Measurements from ENCODE around the gene CCDC3. TPM values are rescaled to one million over a fixed set of nuclear protein-coding genes. Genes with fewer than 3 reads are reported as not detected.

The CCDC3 gene
- total and polyA plus RNA-seq, 2 experiments from 2014 or later = 4.3 to 6.7 TPM

DNA sequence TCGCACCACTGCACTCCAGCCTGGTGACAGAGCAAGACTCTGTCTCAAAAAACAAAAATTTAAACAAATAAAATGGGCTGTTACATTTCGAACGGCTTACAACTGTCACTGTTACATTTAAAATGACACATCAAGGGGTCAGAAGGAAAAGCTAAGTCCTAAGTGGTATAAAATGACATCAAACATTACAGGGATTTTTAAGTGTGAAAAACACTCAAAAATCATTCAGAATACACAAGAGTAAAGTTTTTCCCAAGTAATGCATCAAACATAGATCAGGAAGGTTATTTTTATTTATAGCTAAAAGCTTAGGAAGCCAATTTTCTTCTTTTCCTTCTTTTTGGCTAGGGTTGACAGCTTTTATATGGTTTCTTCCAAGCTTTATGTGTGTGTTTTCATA is 39.0 kb downstream of the CCDC3 start:
- Histone ChIP-seq H3K4me1 (ENCODE audit: low read depth) (no peaks in the 10 kb centered on the region), H3K36me3 (no peaks in the 10 kb centered on the region), H3K27ac (no peak overlapping the region), H3K4me3 (no peak overlapping the region), H3K9me3 (ENCODE audit: low read depth) (no peaks in the 10 kb centered on the region), H3K27me3 (no peaks in the 10 kb centered on the region)
- TF ChIP-seq, protein P1, sequence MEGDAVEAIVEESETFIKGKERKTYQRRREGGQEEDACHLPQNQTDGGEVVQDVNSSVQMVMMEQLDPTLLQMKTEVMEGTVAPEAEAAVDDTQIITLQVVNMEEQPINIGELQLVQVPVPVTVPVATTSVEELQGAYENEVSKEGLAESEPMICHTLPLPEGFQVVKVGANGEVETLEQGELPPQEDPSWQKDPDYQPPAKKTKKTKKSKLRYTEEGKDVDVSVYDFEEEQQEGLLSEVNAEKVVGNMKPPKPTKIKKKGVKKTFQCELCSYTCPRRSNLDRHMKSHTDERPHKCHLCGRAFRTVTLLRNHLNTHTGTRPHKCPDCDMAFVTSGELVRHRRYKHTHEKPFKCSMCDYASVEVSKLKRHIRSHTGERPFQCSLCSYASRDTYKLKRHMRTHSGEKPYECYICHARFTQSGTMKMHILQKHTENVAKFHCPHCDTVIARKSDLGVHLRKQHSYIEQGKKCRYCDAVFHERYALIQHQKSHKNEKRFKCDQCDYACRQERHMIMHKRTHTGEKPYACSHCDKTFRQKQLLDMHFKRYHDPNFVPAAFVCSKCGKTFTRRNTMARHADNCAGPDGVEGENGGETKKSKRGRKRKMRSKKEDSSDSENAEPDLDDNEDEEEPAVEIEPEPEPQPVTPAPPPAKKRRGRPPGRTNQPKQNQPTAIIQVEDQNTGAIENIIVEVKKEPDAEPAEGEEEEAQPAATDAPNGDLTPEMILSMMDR (IDR thresholded peaks at IDR 0.05; ENCODE audit: low read depth, low read length) = no peak
- no peak for DNase-seq (ENCODE audit: low read depth in 1 of 2, low spot score in 1 of 2)

DNA sequence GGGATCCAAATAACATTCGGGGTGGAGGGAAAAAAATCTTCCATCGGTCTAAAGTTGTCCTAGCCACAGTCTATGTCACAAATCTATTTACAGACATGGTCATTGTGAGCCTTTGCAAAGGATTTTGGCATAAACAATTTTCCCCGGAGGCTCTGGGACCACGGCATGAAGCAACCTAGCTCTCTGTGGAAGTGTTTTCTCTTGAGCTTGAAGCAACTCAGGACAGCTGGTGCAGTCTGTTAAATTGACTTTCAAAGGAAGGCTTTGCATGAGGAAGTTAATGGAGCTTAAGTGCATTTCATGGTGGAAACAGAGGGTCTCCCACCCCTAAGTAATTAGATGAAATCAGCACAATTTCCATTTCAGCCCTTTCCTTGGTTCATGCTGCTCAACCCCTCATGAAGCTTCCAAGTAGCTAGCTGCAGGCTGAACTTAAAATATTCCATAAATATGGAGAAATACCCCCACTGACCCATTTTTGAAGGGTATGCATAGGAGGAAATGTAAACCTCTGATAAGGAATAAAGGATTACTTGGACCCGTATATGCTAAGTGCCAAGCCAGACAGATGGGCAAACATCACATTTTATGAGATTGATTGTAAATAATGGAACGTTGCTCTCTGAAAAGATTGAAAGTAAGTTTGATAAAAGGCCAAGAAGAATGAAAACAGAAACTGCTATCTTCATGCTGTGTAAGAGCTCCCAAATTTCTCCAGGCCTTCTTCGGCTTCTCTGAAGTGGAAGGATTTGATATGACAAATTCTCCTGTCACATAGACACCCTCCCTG is 39.9 kb downstream of the CCDC3 start:
- H3K9me3 ChIP-seq (ENCODE audit: low read depth) = no peaks in the 10 kb centered on the region

DNA sequence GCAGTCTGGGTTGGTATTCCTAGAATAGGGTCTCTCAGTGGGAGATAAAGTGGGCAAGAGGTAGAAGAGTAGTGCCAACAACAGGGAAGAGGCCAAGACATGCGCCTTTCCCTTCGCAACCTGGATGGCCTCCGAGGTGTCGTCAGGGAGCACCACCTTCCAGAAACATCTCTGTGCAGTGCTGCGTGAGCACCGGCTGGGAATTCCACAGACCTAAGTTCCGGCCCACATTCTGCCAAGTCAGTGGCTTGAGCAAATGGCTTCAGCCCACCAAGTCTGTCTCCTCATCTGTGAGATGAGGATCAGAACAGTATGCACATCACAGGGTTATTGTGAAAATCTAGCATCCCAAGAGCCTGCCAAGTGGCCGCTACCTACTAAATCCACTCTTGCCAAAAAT is 40.6 kb downstream of the CCDC3 start:
- no peaks in the 10 kb centered on the region for H3K27me3 ChIP-seq
- TF ChIP-seq, protein P1 (IDR thresholded peaks at IDR 0.05; ENCODE audit: low read depth, low read length) = no peak
- no peak overlapping the region for H3K4me3 ChIP-seq
- no peak for DNase-seq (ENCODE audit: low read depth in 1 of 2, low spot score in 1 of 2)
- H3K27ac ChIP-seq = no peak overlapping the region
- no peaks in the 10 kb centered on the region for H3K9me3 ChIP-seq (ENCODE audit: low read depth)
- no peaks in the 10 kb centered on the region for H3K36me3 ChIP-seq
- H3K4me1 ChIP-seq (ENCODE audit: low read depth) = no peaks in the 10 kb centered on the region

More for the DNA sequence above, 39.9 kb downstream of the CCDC3 start:
- Histone ChIP-seq H3K27ac (no peak overlapping the region), H3K36me3 (no peaks in the 10 kb centered on the region), H3K27me3 (no peaks in the 10 kb centered on the region), H3K4me3 (no peak overlapping the region), H3K4me1 (ENCODE audit: low read depth) (no peaks in the 10 kb centered on the region)
- TF ChIP-seq, protein P1 (IDR thresholded peaks at IDR 0.05; ENCODE audit: low read depth, low read length) = no peak
- no peak for DNase-seq (ENCODE audit: low read depth in 1 of 2, low spot score in 1 of 2)

DNA sequence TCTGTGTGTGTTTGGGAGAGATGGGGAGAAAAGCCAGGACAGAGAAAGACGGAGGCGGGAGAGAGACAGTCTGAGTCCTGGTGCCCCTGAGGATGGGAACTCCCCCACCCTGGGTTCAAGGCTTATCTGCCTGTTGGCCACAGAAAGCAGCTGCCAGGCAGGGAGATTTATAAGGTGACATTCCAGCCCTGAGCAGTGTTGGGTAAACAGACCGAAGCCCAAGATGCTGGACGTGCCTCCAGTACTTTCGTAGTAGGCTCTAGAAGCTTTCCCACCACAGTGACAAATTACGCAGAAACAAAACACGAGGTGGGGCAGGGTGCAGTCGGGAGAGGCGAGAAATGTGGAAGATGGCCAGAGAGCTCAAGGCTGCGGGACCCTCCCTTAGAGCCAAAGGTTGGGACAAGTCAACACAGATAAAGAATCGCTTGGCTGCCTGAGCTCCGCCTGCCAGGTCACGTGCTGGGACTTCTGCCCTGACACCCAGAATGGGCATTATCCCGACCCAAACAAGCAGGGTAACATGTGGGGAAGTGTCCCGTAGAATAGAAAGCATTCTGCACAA is 41.1 kb downstream of the CCDC3 start:
- TF ChIP-seq, protein P1 (IDR thresholded peaks at IDR 0.05; ENCODE audit: low read depth, low read length) = no peak
- Histone ChIP-seq H3K27ac (no peak overlapping the region), H3K4me1 (ENCODE audit: low read depth) (no peaks in the 10 kb centered on the region), H3K27me3 (no peaks in the 10 kb centered on the region), H3K4me3 (no peak overlapping the region), H3K9me3 (ENCODE audit: low read depth) (no peaks in the 10 kb centered on the region), H3K36me3 (no peaks in the 10 kb centered on the region)
- no peak for DNase-seq (ENCODE audit: low read depth in 1 of 2, low spot score in 1 of 2)

DNA sequence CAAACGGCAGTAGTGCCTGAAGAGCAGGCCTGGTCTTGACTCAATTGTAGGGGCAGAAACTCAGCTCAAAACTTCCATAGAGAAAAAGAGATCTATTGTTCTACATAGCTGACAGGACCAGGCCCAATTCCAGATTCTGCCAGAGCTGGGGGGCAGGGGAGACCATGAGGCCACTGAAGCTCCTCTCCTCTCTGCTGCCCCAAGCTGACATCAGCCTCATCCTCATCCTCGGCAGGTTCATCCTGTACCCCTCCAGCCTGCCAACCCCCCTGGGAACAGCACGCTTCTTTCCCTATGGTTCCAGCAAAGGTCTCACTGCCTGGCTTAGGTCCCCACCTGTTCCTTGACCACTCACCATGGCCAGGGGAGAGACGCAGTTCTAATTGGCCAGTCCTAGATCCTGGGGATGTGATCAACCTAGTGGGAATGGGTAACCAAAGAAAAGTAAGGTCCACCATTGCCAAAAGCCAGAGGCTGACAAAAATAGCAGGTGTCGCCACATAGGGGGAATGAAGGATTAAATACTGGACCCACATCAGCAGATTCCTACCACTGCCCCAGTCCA is 42.9 kb downstream of the CCDC3 start:
- H3K4me1 ChIP-seq (ENCODE audit: low read depth) = no peaks in the 10 kb centered on the region
- no peak overlapping the region for H3K27ac ChIP-seq
- no peak for DNase-seq (ENCODE audit: low read depth in 1 of 2, low spot score in 1 of 2)
- TF ChIP-seq, protein P1 (IDR thresholded peaks at IDR 0.05; ENCODE audit: low read depth, low read length) = no peak
- H3K36me3 ChIP-seq = no peaks in the 10 kb centered on the region
- H3K4me3 ChIP-seq = no peak overlapping the region
- no peaks in the 10 kb centered on the region for H3K9me3 ChIP-seq (ENCODE audit: low read depth)
- no peaks in the 10 kb centered on the region for H3K27me3 ChIP-seq
